GM23338 (cell line): ENCODE measurements around the gene RAD52.

Experiments
- CREB1 ChIP-seq: fragments of 250-450 bp; sonication (Bioruptor Pico); IDR thresholded peaks from 2 replicates; pipeline ENCODE4 v1.5.0; 2020; ENCODE audit warnings: low read depth, mild to moderate bottlenecking, moderate library complexity
- EZH2 ChIP-seq: fragments of 200-600 bp; sonication (generic); IDR thresholded peaks from one replicate; pipeline ENCODE4 v1.8.0; 2017; ENCODE audit warnings: antibody characterized with exemption, mild to moderate bottlenecking, low read depth; ENCODE audit not compliant: unreplicated experiment
- EZH2phosphoT487 ChIP-seq: fragments of 200-600 bp; sonication (generic); IDR thresholded peaks from one replicate; pipeline ENCODE4 v1.8.1; 2018; ENCODE audit warnings: antibody characterized with exemption; ENCODE audit not compliant: unreplicated experiment
- JUNB ChIP-seq: IDR thresholded peaks from one replicate; pipeline ENCODE4 v1.6.1; 2016; ENCODE audit warnings: antibody characterized with exemption; ENCODE audit not compliant: unreplicated experiment
- NANOG ChIP-seq: IDR thresholded peaks from 2 replicates; pipeline ENCODE4 v1.6.1; 2016; ENCODE audit warnings: antibody characterized with exemption, borderline replicate concordance
- POLR2AphosphoS5 ChIP-seq: IDR thresholded peaks from 2 replicates; pipeline ENCODE4 v1.6.1; 2016; ENCODE audit warnings: antibody characterized with exemption, low read depth
- TF ChIP-seq, protein P1 (sequence below), 2 experiments: fragments of 200-600 bp in 1 of 2; sonication (generic) in 1 of 2; conservative IDR thresholded peaks; 2 replicates each; pipeline versions ENCODE4 v1.5.1 to v1.6.1; 2016 to 2017; ENCODE audit warnings: antibody characterized with exemption in 2 of 2, low read depth in 2 of 2, mild to moderate bottlenecking in 2 of 2, moderate library complexity in 1 of 2
- TF ChIP-seq, protein P2 (sequence below): IDR thresholded peaks from one replicate; pipeline ENCODE4 v1.6.1; 2018; ENCODE audit warnings: antibody characterized with exemption; ENCODE audit not compliant: unreplicated experiment

DNA sequence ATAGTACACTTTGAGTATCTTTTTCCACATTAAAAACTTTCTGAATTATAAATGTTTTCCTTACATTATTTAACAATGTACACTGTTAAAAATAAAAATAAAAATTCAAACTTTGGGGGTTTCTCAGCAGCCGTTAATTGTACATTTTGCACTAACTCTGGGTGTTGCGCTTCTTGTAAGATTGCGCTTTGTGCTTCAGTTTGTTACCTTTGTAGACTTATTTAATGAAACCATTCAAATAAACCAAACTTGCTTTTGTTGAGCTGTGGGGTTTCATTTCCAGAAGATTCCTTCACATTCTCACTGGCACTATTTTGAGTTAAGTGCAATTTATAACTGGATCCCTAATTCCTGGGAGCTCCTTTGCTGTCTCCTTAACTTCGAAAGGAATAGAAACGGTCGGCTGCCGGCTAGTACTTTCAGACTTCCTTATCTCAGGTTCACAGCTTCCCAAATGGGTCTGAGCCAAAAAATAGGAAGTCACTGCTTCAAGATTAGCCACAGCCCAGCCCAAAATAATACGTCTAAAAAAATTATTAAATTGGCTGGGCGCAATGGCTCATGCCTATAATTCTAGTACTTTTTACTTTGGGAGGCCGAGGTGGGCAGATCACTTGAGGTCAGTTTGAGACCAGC lies 38.2 kb downstream of the RAD52 start:
- TF ChIP-seq, protein P1, sequence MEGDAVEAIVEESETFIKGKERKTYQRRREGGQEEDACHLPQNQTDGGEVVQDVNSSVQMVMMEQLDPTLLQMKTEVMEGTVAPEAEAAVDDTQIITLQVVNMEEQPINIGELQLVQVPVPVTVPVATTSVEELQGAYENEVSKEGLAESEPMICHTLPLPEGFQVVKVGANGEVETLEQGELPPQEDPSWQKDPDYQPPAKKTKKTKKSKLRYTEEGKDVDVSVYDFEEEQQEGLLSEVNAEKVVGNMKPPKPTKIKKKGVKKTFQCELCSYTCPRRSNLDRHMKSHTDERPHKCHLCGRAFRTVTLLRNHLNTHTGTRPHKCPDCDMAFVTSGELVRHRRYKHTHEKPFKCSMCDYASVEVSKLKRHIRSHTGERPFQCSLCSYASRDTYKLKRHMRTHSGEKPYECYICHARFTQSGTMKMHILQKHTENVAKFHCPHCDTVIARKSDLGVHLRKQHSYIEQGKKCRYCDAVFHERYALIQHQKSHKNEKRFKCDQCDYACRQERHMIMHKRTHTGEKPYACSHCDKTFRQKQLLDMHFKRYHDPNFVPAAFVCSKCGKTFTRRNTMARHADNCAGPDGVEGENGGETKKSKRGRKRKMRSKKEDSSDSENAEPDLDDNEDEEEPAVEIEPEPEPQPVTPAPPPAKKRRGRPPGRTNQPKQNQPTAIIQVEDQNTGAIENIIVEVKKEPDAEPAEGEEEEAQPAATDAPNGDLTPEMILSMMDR (conservative IDR thresholded peaks at IDR 0.05; ENCODE audit: low read depth in 2 of 2): no peak
- no peak for TF ChIP-seq EZH2phosphoT487
- no peak for TF ChIP-seq POLR2AphosphoS5
- no peak for TF ChIP-seq EZH2
- TF ChIP-seq JUNB: no peak
- TF ChIP-seq CREB1 (CRISPR knock-in tag): no peak
- TF ChIP-seq, protein P2, sequence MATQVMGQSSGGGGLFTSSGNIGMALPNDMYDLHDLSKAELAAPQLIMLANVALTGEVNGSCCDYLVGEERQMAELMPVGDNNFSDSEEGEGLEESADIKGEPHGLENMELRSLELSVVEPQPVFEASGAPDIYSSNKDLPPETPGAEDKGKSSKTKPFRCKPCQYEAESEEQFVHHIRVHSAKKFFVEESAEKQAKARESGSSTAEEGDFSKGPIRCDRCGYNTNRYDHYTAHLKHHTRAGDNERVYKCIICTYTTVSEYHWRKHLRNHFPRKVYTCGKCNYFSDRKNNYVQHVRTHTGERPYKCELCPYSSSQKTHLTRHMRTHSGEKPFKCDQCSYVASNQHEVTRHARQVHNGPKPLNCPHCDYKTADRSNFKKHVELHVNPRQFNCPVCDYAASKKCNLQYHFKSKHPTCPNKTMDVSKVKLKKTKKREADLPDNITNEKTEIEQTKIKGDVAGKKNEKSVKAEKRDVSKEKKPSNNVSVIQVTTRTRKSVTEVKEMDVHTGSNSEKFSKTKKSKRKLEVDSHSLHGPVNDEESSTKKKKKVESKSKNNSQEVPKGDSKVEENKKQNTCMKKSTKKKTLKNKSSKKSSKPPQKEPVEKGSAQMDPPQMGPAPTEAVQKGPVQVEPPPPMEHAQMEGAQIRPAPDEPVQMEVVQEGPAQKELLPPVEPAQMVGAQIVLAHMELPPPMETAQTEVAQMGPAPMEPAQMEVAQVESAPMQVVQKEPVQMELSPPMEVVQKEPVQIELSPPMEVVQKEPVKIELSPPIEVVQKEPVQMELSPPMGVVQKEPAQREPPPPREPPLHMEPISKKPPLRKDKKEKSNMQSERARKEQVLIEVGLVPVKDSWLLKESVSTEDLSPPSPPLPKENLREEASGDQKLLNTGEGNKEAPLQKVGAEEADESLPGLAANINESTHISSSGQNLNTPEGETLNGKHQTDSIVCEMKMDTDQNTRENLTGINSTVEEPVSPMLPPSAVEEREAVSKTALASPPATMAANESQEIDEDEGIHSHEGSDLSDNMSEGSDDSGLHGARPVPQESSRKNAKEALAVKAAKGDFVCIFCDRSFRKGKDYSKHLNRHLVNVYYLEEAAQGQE: no peak
- TF ChIP-seq NANOG: no peak
